Body of pancreas (tissue), 4 donors: ENCODE data around the gene SOX4.

ENCODE experiments used
- CTCF ChIP-seq, 7 experiments: fragments of 450-650 bp in 4 of 7; fragments of 200-600 bp in 3 of 7; sonication (generic) in 3 of 7; IDR thresholded peaks; one replicate each; pipeline ENCODE4 v1.5.1; 2016 to 2019; ENCODE audit warnings: antibody characterized with exemption in 7 of 7
- POLR2A ChIP-seq, 3 donors: fragments of 450-650 bp; IDR thresholded peaks; one replicate each; pipeline ENCODE4 v1.6.1; 2016; ENCODE audit warnings: antibody characterized with exemption in 3 of 3, mild to moderate bottlenecking in 2 of 3

GRCh38 chr6:21587179-21587960 is 6.2 kb upstream of the SOX4 start:
- peak in 5 of 7 experiments; percentile 17 to 42 (median 40) for TF ChIP-seq CTCF (IDR thresholded peaks at IDR 0.05)
- peak; percentile 60 to 86 (median 82) for TF ChIP-seq POLR2A (IDR thresholded peaks at IDR 0.05)
